ENCODE data around the gene MAK. TPM values are rescaled to one million over a fixed set of nuclear protein-coding genes. Genes with fewer than 3 reads are reported as not detected.
A peak's percentile ranks its signal among the peaks of the same experiment; 100 is the strongest.
"Not testable (repeated sequence)": the region's sequence is repeated elsewhere in the genome, so short reads cannot be mapped to it uniquely, and the experiment has no call there.

The MAK gene, protein sequence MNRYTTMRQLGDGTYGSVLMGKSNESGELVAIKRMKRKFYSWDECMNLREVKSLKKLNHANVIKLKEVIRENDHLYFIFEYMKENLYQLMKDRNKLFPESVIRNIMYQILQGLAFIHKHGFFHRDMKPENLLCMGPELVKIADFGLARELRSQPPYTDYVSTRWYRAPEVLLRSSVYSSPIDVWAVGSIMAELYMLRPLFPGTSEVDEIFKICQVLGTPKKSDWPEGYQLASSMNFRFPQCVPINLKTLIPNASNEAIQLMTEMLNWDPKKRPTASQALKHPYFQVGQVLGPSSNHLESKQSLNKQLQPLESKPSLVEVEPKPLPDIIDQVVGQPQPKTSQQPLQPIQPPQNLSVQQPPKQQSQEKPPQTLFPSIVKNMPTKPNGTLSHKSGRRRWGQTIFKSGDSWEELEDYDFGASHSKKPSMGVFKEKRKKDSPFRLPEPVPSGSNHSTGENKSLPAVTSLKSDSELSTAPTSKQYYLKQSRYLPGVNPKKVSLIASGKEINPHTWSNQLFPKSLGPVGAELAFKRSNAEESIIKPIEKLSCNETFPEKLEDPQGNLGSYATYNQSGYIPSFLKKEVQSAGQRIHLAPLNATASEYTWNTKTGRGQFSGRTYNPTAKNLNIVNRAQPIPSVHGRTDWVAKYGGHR
- total RNA-seq: under 1 TPM in 1 of 2 donors, not detected in 1; 0.63 TPM

GRCh38 chr6:10837995-10838793 lies at the start of gene MAK:
Gene MAK, minus strand, starts transcription at chr6:10838539. Its CDS starts 7,891 bp downstream, at chr6:10830648.
- Histone ChIP-seq H3K27me3 (replicated peaks; ENCODE audit: insufficient read depth) (no peaks in the 10 kb centered on the region), H3K27ac (no peak within 1 kb of the TSS), H3K4me1 (ENCODE audit: control insufficient read depth in 1 of 2, low read depth in 2 of 2) (peaks cover 0 to 21% of the 10 kb centered on the region in 2 donors), H3K4me3 (peak within 1 kb of the TSS; percentile 78), H3K36me3 (no peaks in the 10 kb centered on the region), H3K9me3 (no peaks in the 10 kb centered on the region)
- no peak for TF ChIP-seq CTCF (IDR thresholded peaks at IDR 0.05)
- ATAC-seq (ENCODE audit: insufficient number of reproducible peaks, low FRiP score, low read depth) (peak; percentile 78), DNase-seq (ENCODE audit: low spot score) (peak; percentile 49)

- Histone ChIP-seq H3K27me3 (replicated peaks; ENCODE audit: insufficient read depth) (peaks cover 18% of the 10 kb centered on the region), H3K36me3 (no peaks in the 10 kb centered on the region), H3K4me1 (ENCODE audit: control insufficient read depth in 1 of 2, low read depth in 2 of 2) (peaks cover 4 to 26% of the 10 kb centered on the region in 2 donors), H3K9me3 (peaks cover 6% of the 10 kb centered on the region), H3K27ac (no peak within 1 kb of the TSS), H3K4me3 (peak within 1 kb of the TSS; percentile 65)
- no peak for TF ChIP-seq CTCF (IDR thresholded peaks at IDR 0.05)
- ATAC-seq (ENCODE audit: insufficient number of reproducible peaks, low FRiP score, low read depth) (no peak), DNase-seq (ENCODE audit: low spot score) (no peak)
Observed at GRCh38 chr6:10886691-10887502, 48.6 kb upstream of the MAK start, which contains the start of gene SYCP2L. Gene SYCP2L, plus strand, starts transcription at chr6:10887052. Its CDS starts 75 bp downstream, at chr6:10887127.

GRCh38 chr6:10886365-10886690 lies 48.0 kb upstream of the MAK start:
- H3K27ac ChIP-seq; H3K9me3 ChIP-seq; H3K36me3 ChIP-seq; ATAC-seq (ENCODE audit: insufficient number of reproducible peaks, low FRiP score, low read depth); DNase-seq (ENCODE audit: low spot score): not testable (repeated sequence)
- Histone ChIP-seq H3K27me3 (replicated peaks; ENCODE audit: insufficient read depth) (peaks cover 18% of the 10 kb centered on the region), H3K4me3 (peak overlapping the region; percentile 65), H3K4me1 (ENCODE audit: control insufficient read depth in 1 of 2, low read depth in 2 of 2) (peaks cover 7 to 30% of the 10 kb centered on the region in 2 donors)

DNA sequence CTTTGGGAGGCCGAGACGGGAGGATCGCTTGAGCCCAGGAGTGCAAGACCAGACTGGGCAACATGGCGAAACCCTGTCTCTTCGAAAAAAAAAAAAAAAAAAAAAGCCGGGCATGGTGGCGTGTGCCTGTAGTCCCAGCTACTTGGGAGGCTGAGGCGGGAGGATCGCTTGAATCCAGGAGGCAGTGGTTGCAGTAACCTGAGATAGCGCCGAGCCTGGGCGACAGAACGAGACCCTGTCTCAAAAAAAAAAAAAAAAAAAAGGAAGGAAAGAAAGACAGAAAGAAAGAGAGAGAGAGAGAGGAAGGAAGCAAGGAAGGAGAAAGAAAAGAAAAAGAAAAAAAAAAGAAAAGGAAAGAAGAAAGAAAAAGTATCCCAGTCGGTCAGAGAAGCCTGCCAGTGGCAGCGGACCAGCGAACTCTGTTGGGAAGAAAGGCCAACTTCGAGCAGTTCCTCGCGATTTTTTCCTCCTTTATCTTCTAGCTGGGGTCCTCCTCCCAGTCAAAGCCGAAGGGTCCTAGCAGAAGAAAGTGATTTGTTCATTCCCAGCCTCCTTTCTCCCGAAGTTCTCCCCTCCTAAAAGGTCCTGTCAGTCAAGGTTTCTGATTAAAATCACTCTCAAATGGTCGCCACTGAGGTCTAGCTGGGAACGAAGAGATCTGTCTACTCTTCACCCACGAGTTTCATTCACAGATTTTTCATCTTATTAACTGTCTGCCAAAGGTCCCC lies 46.1 kb upstream of the MAK start:
- Histone ChIP-seq H3K9me3 (no peaks in the 10 kb centered on the region), H3K4me3 (peak overlapping the region; percentile 14), H3K27me3 (replicated peaks; ENCODE audit: insufficient read depth) (peaks cover 18% of the 10 kb centered on the region), H3K36me3 (no peaks in the 10 kb centered on the region), H3K27ac (no peak overlapping the region), H3K4me1 (ENCODE audit: control insufficient read depth in 1 of 2, low read depth in 2 of 2) (peaks cover 7 to 30% of the 10 kb centered on the region in 2 donors)
- ATAC-seq (ENCODE audit: insufficient number of reproducible peaks, low FRiP score, low read depth): no peak
- no peak for TF ChIP-seq CTCF (IDR thresholded peaks at IDR 0.05)
- no peak for DNase-seq (ENCODE audit: low spot score)

Data from thoracic aorta (tissue), 2 donors.